SK-MEL-5 (cell line): ENCODE results near the gene BRPF1. TPM values are rescaled to one million over a fixed set of nuclear protein-coding genes. Genes with fewer than 3 reads are reported as not detected.

ENCODE experiments used
- DNase-seq: peaks from one replicate; pipeline ENCODE4 v3.0.0-alpha.2; 2016; ENCODE audit warnings: low read depth, low spot score
- in situ Hi-C: cut with HindIII; loops from 2 replicates; pipeline ENCODE4 v1.10.0; 2016; ENCODE audit warnings: low sequenced_read_pairs, high pct_unique_total_duplicates, low pct_unique_long_range_greater_than_20kb
- total RNA-seq: library from RNA; depleted of rRNA; stranded (reverse); fragments of >200 nt; shearing (Covaris generic); gene quantifications from 2 replicates; pipeline ENCODE4 v1.2.3, GENCODE V29; 2014

Gene BRPF1
- total RNA-seq, 1 experiment from 2014 or later, result 17.7 TPM

- in situ Hi-C loops, result no loop called here
Measured at GRCh38 chr3:9725775-9726515, 5.6 kb upstream of the BRPF1 start.

GRCh38 chr3:9727041-9727595 is 4.4 kb upstream of the BRPF1 start:
- peak; percentile 73 for DNase-seq
- in situ Hi-C loops, result no loop called here

More at GRCh38 chr3:9725775-9726515, 5.6 kb upstream of the BRPF1 start:
- no peak for DNase-seq

- in situ Hi-C loops, result no loop called here
Measured at GRCh38 chr3:9727743-9728142, 3.8 kb upstream of the BRPF1 start.

GRCh38 chr3:9729419-9729818 is 2.1 kb upstream of the BRPF1 start:
- in situ Hi-C loops, result no loop called here
- no peak for DNase-seq

More at GRCh38 chr3:9727743-9728142, 3.8 kb upstream of the BRPF1 start:
- no peak for DNase-seq

GRCh38 chr3:9730657-9731205 is 804 bp upstream of the BRPF1 start:
- in situ Hi-C loops, result no loop called here
- no peak for DNase-seq

- no peak for DNase-seq
- in situ Hi-C loops, result no loop called here
Measured at GRCh38 chr3:9732080-9732739, 675 bp downstream of the BRPF1 start.

- in situ Hi-C loops, result no loop called here
- DNase-seq, result no peak
Measured at GRCh38 chr3:9732740-9733115, 1.2 kb downstream of the BRPF1 start.

- in situ Hi-C loops, result no loop called here
- DNase-seq, result no peak
Measured at GRCh38 chr3:9736831-9737230, 5.3 kb downstream of the BRPF1 start.

- in situ Hi-C loops, result no loop called here
Measured at GRCh38 chr3:9739181-9739580, 7.6 kb downstream of the BRPF1 start.

GRCh38 chr3:9742560-9742959 is 11.0 kb downstream of the BRPF1 start:
- no peak for DNase-seq
- in situ Hi-C loops, result no loop called here

More at GRCh38 chr3:9739181-9739580, 7.6 kb downstream of the BRPF1 start:
- no peak for DNase-seq

GRCh38 chr3:9743548-9743947 is 12.0 kb downstream of the BRPF1 start:
- DNase-seq, result no peak
- in situ Hi-C loops, result no loop called here

GRCh38 chr3:9744162-9744561 is 12.6 kb downstream of the BRPF1 start:
- in situ Hi-C loops, result no loop called here
- no peak for DNase-seq

GRCh38 chr3:9745521-9745920 is 14.0 kb downstream of the BRPF1 start:
- in situ Hi-C loops, result no loop called here
- no peak for DNase-seq

GRCh38 chr3:9746330-9746729 is 14.8 kb downstream of the BRPF1 start:
- no peak for DNase-seq
- in situ Hi-C loops, result no loop called here

- DNase-seq, result no peak
- in situ Hi-C loops, result no loop called here
Measured at GRCh38 chr3:9747267-9747666, 15.7 kb downstream of the BRPF1 start.

GRCh38 chr3:9748031-9748430 is 16.5 kb downstream of the BRPF1 start:
- in situ Hi-C loops, result no loop called here
- no peak for DNase-seq

- no peak for DNase-seq
- in situ Hi-C loops, result no loop called here
Measured at GRCh38 chr3:9749296-9749644, 17.7 kb downstream of the BRPF1 start.

GRCh38 chr3:9749645-9750555 is 18.4 kb downstream of the BRPF1 start, which contains the start of gene OGG1:
OGG1 (plus strand) TSS chr3:9749952; CDS start chr3:9750287, 335 bp downstream.
- in situ Hi-C loops, result no loop called here
- peak; percentile 98 for DNase-seq
